H9 (cell line): ENCODE data around the gene HSPG2. TPM values are rescaled to one million over a fixed set of nuclear protein-coding genes. Genes with fewer than 3 reads are reported as not detected.

Source experiments
- DNase-seq: peaks from one replicate; pipeline ENCODE4 v3.0.0-alpha.2; 2017
- H2AFZ ChIP-seq: one replicate; pipeline ENCODE4 v1.6.1; 2013; ENCODE audit warnings: mild to moderate bottlenecking, low read length, control low read depth, moderate library complexity
- H2AK5ac ChIP-seq: 2 replicates; pipeline ENCODE4 v1.6.1; 2013; ENCODE audit warnings: low read length, control low read depth, mixed read lengths; ENCODE audit not compliant: insufficient read length
- H2BK120ac ChIP-seq: one replicate; pipeline ENCODE4 v1.6.1; 2013; ENCODE audit warnings: low read depth, mild to moderate bottlenecking, low read length, control low read depth, inconsistent platforms; ENCODE audit not compliant: poor library complexity, severe bottlenecking
- H2BK12ac ChIP-seq: 2 replicates; pipeline ENCODE4 v1.6.1; 2013; ENCODE audit warnings: low read length, control low read depth, mixed read lengths, low read depth; ENCODE audit not compliant: insufficient read length
- H2BK15ac ChIP-seq: 2 replicates; pipeline ENCODE4 v1.6.1; 2013; ENCODE audit warnings: low read depth, low read length, control low read depth
- H2BK20ac ChIP-seq: one replicate; pipeline ENCODE4 v1.6.1; 2013; ENCODE audit warnings: low read depth, mild to moderate bottlenecking, low read length, control low read depth, inconsistent platforms; ENCODE audit not compliant: poor library complexity, severe bottlenecking
- H2BK5ac ChIP-seq: 2 replicates; pipeline ENCODE4 v1.6.1; 2013; ENCODE audit warnings: low read length, control low read depth, mixed read lengths; ENCODE audit not compliant: insufficient read length
- H3K14ac ChIP-seq: 2 replicates; pipeline ENCODE4 v1.6.1; 2013; ENCODE audit warnings: low read length, control low read depth; ENCODE audit not compliant: insufficient read depth
- H3K18ac ChIP-seq: 2 replicates; pipeline ENCODE4 v1.6.1; 2013; ENCODE audit warnings: low read depth, mild to moderate bottlenecking, mixed read lengths, low read length, control low read depth; ENCODE audit not compliant: insufficient read length
- H3K23ac ChIP-seq: 2 replicates; pipeline ENCODE4 v1.6.1; 2013; ENCODE audit warnings: low read length, control low read depth, mixed read lengths, low read depth; ENCODE audit not compliant: insufficient read length
- H3K23me2 ChIP-seq: 2 replicates; pipeline ENCODE4 v1.6.1; 2013; ENCODE audit warnings: low read depth, mild to moderate bottlenecking, mixed read lengths, low read length, control low read depth; ENCODE audit not compliant: insufficient read length, poor library complexity, severe bottlenecking
- H3K27ac ChIP-seq: 2 replicates; pipeline ENCODE4 v1.5.1; 2013; ENCODE audit warnings: low read length, control low read depth, mixed read lengths, low read depth; ENCODE audit not compliant: insufficient read length
- H3K27me3 ChIP-seq: 2 replicates; pipeline ENCODE4 v1.6.1; 2013; ENCODE audit warnings: low read length, control low read depth, inconsistent platforms; ENCODE audit not compliant: insufficient read depth
- H3K4ac ChIP-seq: 2 replicates; pipeline ENCODE4 v1.6.1; 2013; ENCODE audit warnings: low read depth, mild to moderate bottlenecking, control low read depth, inconsistent platforms, low read length, moderate library complexity
- H3K4me1 ChIP-seq: 2 replicates; pipeline ENCODE4 v1.6.1; 2013; ENCODE audit warnings: low read length, control low read depth, inconsistent platforms; ENCODE audit not compliant: insufficient read depth
- H3K4me2 ChIP-seq: 2 replicates; pipeline ENCODE4 v1.6.1; 2013; ENCODE audit warnings: low read length, control low read depth, mixed read lengths; ENCODE audit not compliant: insufficient read length, insufficient read depth
- H3K56ac ChIP-seq: 2 replicates; pipeline ENCODE4 v1.6.1; 2013; ENCODE audit warnings: low read depth, mild to moderate bottlenecking, mixed read lengths, low read length, control low read depth; ENCODE audit not compliant: insufficient read length
- H3K79me1 ChIP-seq: 2 replicates; pipeline ENCODE4 v1.6.1; 2013; ENCODE audit warnings: low read depth, mild to moderate bottlenecking, moderate library complexity, low read length, control low read depth, inconsistent platforms; ENCODE audit not compliant: insufficient read depth, poor library complexity, severe bottlenecking
- H3K79me2 ChIP-seq: 2 replicates; pipeline ENCODE4 v1.6.1; 2013; ENCODE audit warnings: low read length, control low read depth, inconsistent platforms; ENCODE audit not compliant: insufficient read depth
- H3K9ac ChIP-seq: 2 replicates; pipeline ENCODE4 v1.6.1; 2013; ENCODE audit warnings: low read length, control low read depth, mixed read lengths; ENCODE audit not compliant: insufficient read length; ENCODE audit errors: extremely low read depth
- H3K9me3 ChIP-seq: one replicate; pipeline ENCODE4 v1.6.1; 2013; ENCODE audit warnings: low read depth, low read length, inconsistent platforms; ENCODE audit not compliant: control insufficient read depth
- H3T11ph ChIP-seq: one replicate; pipeline ENCODE4 v1.6.1; 2013; ENCODE audit warnings: mild to moderate bottlenecking, low read length, control low read depth, inconsistent platforms
- H4K20me1 ChIP-seq: one replicate; pipeline ENCODE4 v1.6.1; 2013; ENCODE audit not compliant: control insufficient read depth, insufficient read length, insufficient read depth
- H4K5ac ChIP-seq: 2 replicates; pipeline ENCODE4 v1.6.1; 2013; ENCODE audit warnings: low read depth, mild to moderate bottlenecking, mixed read lengths, low read length, control low read depth; ENCODE audit not compliant: insufficient read length
- H4K8ac ChIP-seq: replicated peaks from 2 replicates; pipeline ENCODE4 v1.6.1; 2013; ENCODE audit warnings: low read length, control low read depth, mixed read lengths, low read depth; ENCODE audit not compliant: insufficient read length
- H4K91ac ChIP-seq: 2 replicates; pipeline ENCODE4 v1.6.1; 2013; ENCODE audit warnings: low read depth, mild to moderate bottlenecking, moderate library complexity, mixed read lengths, low read length, control low read depth; ENCODE audit not compliant: insufficient read length
- H3K27ac Mint-ChIP-seq, 3 experiments: 2 replicates in 2 of 3; 3 replicates in 1 of 3; pipeline ENCODE4 v1.8.0; 2020 to 2021; ENCODE audit warnings: mixed read lengths in 3 of 3, mild to moderate bottlenecking in 1 of 3, moderate library complexity in 1 of 3
- H3K27me3 Mint-ChIP-seq: 2 replicates; pipeline ENCODE4 v1.8.0; 2021; ENCODE audit warnings: low read depth, mild to moderate bottlenecking, moderate library complexity, mixed read lengths
- H3K36me3 Mint-ChIP-seq, 3 experiments: 2 replicates in 2 of 3; 3 replicates in 1 of 3; pipeline ENCODE4 v1.8.0; 2020 to 2021; ENCODE audit warnings: low read depth in 3 of 3, mixed read lengths in 3 of 3; ENCODE audit not compliant: insufficient read depth in 1 of 3
- H3K4me1 Mint-ChIP-seq, 2 experiments: 2 replicates each; pipeline ENCODE4 v1.8.0; 2020; ENCODE audit warnings: mixed read lengths in 2 of 2
- H3K4me3 Mint-ChIP-seq, 2 experiments: 2 replicates in 1 of 2; 3 replicates in 1 of 2; pipeline ENCODE4 v1.8.0; 2020 to 2021; ENCODE audit warnings: mild to moderate bottlenecking in 2 of 2, mixed read lengths in 2 of 2, moderate library complexity in 1 of 2
- H3K9me3 Mint-ChIP-seq, 2 experiments: 2 replicates in 1 of 2; 3 replicates in 1 of 2; pipeline ENCODE4 v1.8.0; 2020; ENCODE audit warnings: mild to moderate bottlenecking in 2 of 2, mixed read lengths in 2 of 2, moderate library complexity in 1 of 2
- CTCF ChIP-seq: fragments of 200-600 bp; sonication (generic); conservative IDR thresholded peaks from 3 replicates; pipeline ENCODE4 v1.8.0; 2021; ENCODE audit warnings: antibody characterized with exemption, mild to moderate bottlenecking
- WGBS: extraction: QIAGEN DNeasy Blood & Tissue Kit; methylation state at CpG from one replicate; pipeline ENCODE4 v1.1.7; 2013; ENCODE audit warnings: missing lambda C conversion rate, low lambda C conversion rate, mixed read lengths; ENCODE audit not compliant: insufficient read length; ENCODE audit errors: extremely low coverage; 5-methylcytosine and 5-hydroxymethylcytosine counted together
- total RNA-seq: library from RNA; stranded (reverse); gene quantifications from 2 replicates; pipeline ENCODE4 v1.2.1, GENCODE V29; 2021

Gene HSPG2
- total RNA-seq, 1 experiment from 2014 or later, result 90.0 TPM

GRCh38 chr1:21894034-21894881 is 42.9 kb downstream of the HSPG2 start:
- H3K14ac ChIP-seq, result no peak overlapping the region; the same call in 1 of the 2 replicates
- H3K23ac ChIP-seq, result no peak overlapping the region
- peaks cover 4 to 33% (median 30%) of the 10 kb centered on the region in 3 experiments for H3K36me3 Mint-ChIP-seq
- no peak overlapping the region for H3K56ac ChIP-seq
- no peak overlapping the region for H4K91ac ChIP-seq
- H3K79me1 ChIP-seq, result no peaks in the 10 kb centered on the region
- no peak overlapping the region for H2BK15ac ChIP-seq
- no peak overlapping the region for H3K9ac ChIP-seq
- no peaks in the 10 kb centered on the region for H3K23me2 ChIP-seq
- no peaks in the 10 kb centered on the region for H3K9me3 ChIP-seq
- no peak for DNase-seq
- H2AFZ ChIP-seq, result no peak overlapping the region
- no peaks in the 10 kb centered on the region for H3K4me1 ChIP-seq
- H3K27me3 Mint-ChIP-seq, result no peaks in the 10 kb centered on the region
- H3K18ac ChIP-seq, result no peak overlapping the region
- no peaks in the 10 kb centered on the region for H4K20me1 ChIP-seq
- H2BK12ac ChIP-seq, result no peak overlapping the region
- no peak overlapping the region for H2BK5ac ChIP-seq
- no peak overlapping the region for H2AK5ac ChIP-seq
- H3K4ac ChIP-seq, result no peak overlapping the region
- WGBS, result no CpG with 5 or more reads among the region's 11 CpGs
- H3K4me3 Mint-ChIP-seq, result no peak overlapping the region
- no peak overlapping the region for H3K4me2 ChIP-seq
- no peaks in the 10 kb centered on the region for H3K27me3 ChIP-seq
- H3K27ac Mint-ChIP-seq, result peak overlapping the region in 2 of 3 experiments; percentile 48 to 88; a peak in 5 of 7 replicates
- H4K5ac ChIP-seq, result no peak overlapping the region
- H2BK20ac ChIP-seq, result no peak overlapping the region
- TF ChIP-seq CTCF, result no peak
- no peak overlapping the region for H3T11ph ChIP-seq
- H3K27ac ChIP-seq, result no peak overlapping the region
- H4K8ac ChIP-seq, result no peak overlapping the region
- H2BK120ac ChIP-seq, result no peak overlapping the region
- no peaks in the 10 kb centered on the region; a peak in 1 of 5 replicates for H3K9me3 Mint-ChIP-seq
- peaks cover 18 to 19% of the 10 kb centered on the region in 2 experiments for H3K4me1 Mint-ChIP-seq
- no peaks in the 10 kb centered on the region for H3K79me2 ChIP-seq
